Breast epithelium (tissue), 4 donors: ENCODE data around the gene PCDHB11. TPM values are rescaled to one million over a fixed set of nuclear protein-coding genes. Genes with fewer than 3 reads are reported as not detected.
"Not testable (repeated sequence)": the region's sequence is repeated elsewhere in the genome, so short reads cannot be mapped to it uniquely, and the experiment has no call there.

Source experiments
- DNase-seq, 2 donors: peaks; one replicate each; pipeline ENCODE4 v3.0.0-alpha.2; 2019; ENCODE audit warnings: low spot score in 2 of 2
- H3K27ac ChIP-seq, 2 donors: fragments of 200-600 bp; sonication (generic) in 1 of 2; one replicate each; pipeline ENCODE4 v1.5.1; 2016 to 2019; ENCODE audit warnings: mild to moderate bottlenecking in 1 of 2
- H3K27me3 ChIP-seq, 2 donors: fragments of 200-600 bp; sonication (generic) in 1 of 2; one replicate each; pipeline versions ENCODE4 v1.5.1 to v1.6.0; 2017 to 2019; ENCODE audit warnings: control low read depth in 1 of 2, mild to moderate bottlenecking in 1 of 2
- H3K36me3 ChIP-seq: fragments of 200-600 bp; one replicate; pipeline ENCODE4 v1.5.1; 2019
- H3K4me1 ChIP-seq, 2 donors: fragments of 200-600 bp; sonication (generic); one replicate each; pipeline ENCODE4 v1.5.1; 2016 to 2019; ENCODE audit warnings: control low read depth in 1 of 2
- H3K4me3 ChIP-seq, 3 donors: fragments of 200-600 bp; sonication (generic); 1 replicate in 2 of 3; 2 replicates in 1 of 3; pipeline ENCODE4 v1.5.1; 2016 to 2019; ENCODE audit warnings: mild to moderate bottlenecking in 3 of 3, moderate library complexity in 2 of 3
- H3K9me3 ChIP-seq, 2 donors: fragments of 200-600 bp; sonication (generic) in 1 of 2; one replicate each; pipeline ENCODE4 v1.5.1; 2016 to 2019; ENCODE audit warnings: control low read depth in 1 of 2
- POLR2A ChIP-seq: fragments of 450-650 bp; IDR thresholded peaks from one replicate; pipeline ENCODE4 v1.6.1; 2016; ENCODE audit warnings: antibody characterized with exemption, mild to moderate bottlenecking, moderate library complexity
- POLR2AphosphoS5 ChIP-seq, 3 donors: sonication (generic); formaldehyde crosslinking; IDR thresholded peaks; one replicate each; pipeline ENCODE4 v1.6.1; 2017; ENCODE audit warnings: antibody characterized with exemption in 3 of 3
- intact Hi-C: fragments of 100-400 bp; cut with DNase I; formaldehyde crosslinking; loops from one replicate; pipeline ENCODE4 v1.15.1; 2023; ENCODE audit warnings: low total_unique reads
- total RNA-seq, 3 donors: library from RNA; depleted of rRNA; stranded (reverse); fragments of >200 nt; gene quantifications; one replicate each; pipeline ENCODE4 v1.1.0, GENCODE V29; 2016
- TF ChIP-seq, protein P1 (sequence below), 3 donors: fragments of 450-650 bp; IDR thresholded peaks; one replicate each; pipeline ENCODE4 v1.5.1; 2016 to 2017; ENCODE audit warnings: antibody characterized with exemption in 3 of 3, mild to moderate bottlenecking in 3 of 3, moderate library complexity in 3 of 3

PCDHB11 gene
- 1 to 10 TPM; 2.3 to 4.6 (median 2.7) TPM for total RNA-seq

DNA sequence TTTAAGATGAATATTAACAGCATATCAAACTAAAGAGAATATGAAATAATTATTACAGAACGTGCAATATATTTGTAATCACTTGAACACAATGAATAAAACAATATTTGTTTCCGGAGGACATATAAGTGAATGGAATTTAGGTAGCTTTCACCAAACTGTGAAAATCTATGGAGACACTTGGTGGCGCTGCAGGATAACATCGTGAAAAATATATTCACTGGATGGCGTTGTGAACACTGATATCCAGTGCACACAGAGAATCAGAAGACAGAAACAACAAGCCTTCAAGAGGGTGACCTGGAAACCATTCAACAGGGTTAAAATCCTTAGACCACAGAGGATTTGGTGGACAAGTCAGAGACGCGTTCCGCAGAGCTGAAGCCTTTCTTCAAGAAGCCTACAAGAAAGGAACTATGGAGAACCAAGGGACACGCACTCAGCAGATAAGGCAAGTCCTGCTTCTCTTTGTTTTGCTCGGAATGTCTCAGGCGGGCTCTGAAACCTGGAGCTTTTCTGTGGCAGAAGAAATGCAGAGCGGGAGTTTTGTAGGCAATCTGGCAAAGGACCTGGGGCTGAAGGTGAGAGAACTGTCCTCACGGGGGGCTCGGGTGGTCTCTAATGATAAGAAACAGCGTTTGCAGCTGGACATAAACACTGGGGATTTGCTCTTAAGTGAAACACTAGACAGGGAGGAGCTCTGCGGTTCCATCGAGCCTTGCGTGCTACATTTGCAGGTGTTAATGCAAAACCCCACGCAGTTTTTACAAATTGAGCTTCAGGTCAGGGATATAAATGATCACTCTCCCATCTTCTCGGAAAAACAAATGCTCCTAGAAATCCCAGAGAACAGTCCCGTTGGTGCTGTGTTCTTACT, at the start of gene PCDHB11:
Gene PCDHB11 (plus strand): TSS at position 269 of the 877 bp plus-strand sequence. CDS start 148 bp downstream, at position 417.
- no peaks in the 10 kb centered on the region for H3K4me1 ChIP-seq
- DNase-seq = no peak
- H3K9me3 ChIP-seq = peaks cover 75 to 96% of the 10 kb centered on the region in 2 donors
- peak within 1 kb of the TSS in 2 of 3 donors; percentile 12 to 29 for H3K4me3 ChIP-seq
- H3K27me3 ChIP-seq = no peaks in the 10 kb centered on the region
- no peak within 1 kb of the TSS for H3K27ac ChIP-seq
- TF ChIP-seq POLR2AphosphoS5 (IDR thresholded peaks at IDR 0.05) = no peak
- TF ChIP-seq POLR2A = no peak
- TF ChIP-seq, protein P1, sequence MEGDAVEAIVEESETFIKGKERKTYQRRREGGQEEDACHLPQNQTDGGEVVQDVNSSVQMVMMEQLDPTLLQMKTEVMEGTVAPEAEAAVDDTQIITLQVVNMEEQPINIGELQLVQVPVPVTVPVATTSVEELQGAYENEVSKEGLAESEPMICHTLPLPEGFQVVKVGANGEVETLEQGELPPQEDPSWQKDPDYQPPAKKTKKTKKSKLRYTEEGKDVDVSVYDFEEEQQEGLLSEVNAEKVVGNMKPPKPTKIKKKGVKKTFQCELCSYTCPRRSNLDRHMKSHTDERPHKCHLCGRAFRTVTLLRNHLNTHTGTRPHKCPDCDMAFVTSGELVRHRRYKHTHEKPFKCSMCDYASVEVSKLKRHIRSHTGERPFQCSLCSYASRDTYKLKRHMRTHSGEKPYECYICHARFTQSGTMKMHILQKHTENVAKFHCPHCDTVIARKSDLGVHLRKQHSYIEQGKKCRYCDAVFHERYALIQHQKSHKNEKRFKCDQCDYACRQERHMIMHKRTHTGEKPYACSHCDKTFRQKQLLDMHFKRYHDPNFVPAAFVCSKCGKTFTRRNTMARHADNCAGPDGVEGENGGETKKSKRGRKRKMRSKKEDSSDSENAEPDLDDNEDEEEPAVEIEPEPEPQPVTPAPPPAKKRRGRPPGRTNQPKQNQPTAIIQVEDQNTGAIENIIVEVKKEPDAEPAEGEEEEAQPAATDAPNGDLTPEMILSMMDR (IDR thresholded peaks at IDR 0.05) = no peak
- H3K36me3 ChIP-seq = no peaks in the 10 kb centered on the region
- intact Hi-C loops = no loop called here

DNA sequence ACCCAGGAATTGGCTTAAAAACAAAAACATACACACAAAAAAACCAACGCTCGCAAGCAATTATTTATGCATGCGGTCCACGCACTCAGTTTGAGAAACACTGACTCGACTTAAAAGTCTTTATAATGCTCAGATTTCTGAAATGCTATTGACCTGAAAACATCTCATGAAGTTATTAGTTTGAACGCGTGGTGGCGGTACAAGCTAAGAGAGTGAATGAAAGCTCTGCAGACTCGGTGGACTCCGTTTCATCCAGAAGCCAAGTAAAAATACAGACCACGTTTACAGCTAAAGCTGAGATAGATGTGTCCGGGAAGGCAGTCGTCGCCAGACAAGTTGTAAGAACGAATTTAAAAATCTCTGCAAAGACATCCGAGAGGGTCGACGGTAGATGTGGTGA, 49.6 kb upstream of the PCDHB11 start, which contains the start of gene PCDHB6:
Gene PCDHB6 (plus strand): TSS at position 246 of the 400 bp plus-strand sequence. CDS start 201 bp downstream, outside the sequence.
- DNase-seq = no peak
- H3K36me3 ChIP-seq = no peaks in the 10 kb centered on the region
- H3K27me3 ChIP-seq = no peaks in the 10 kb centered on the region
- H3K27ac ChIP-seq = no peak within 1 kb of the TSS
- intact Hi-C loops = no loop called here
- peaks cover 43 to 100% of the 10 kb centered on the region in 2 donors for H3K9me3 ChIP-seq
- TF ChIP-seq POLR2AphosphoS5 (IDR thresholded peaks at IDR 0.05) (no peak), POLR2A (no peak)
- TF ChIP-seq, protein P1 (IDR thresholded peaks at IDR 0.05) = no peak
- H3K4me3 ChIP-seq = peak within 1 kb of the TSS in 2 of 3 donors; percentile 7 to 51
- H3K4me1 ChIP-seq = no peaks in the 10 kb centered on the region

DNA sequence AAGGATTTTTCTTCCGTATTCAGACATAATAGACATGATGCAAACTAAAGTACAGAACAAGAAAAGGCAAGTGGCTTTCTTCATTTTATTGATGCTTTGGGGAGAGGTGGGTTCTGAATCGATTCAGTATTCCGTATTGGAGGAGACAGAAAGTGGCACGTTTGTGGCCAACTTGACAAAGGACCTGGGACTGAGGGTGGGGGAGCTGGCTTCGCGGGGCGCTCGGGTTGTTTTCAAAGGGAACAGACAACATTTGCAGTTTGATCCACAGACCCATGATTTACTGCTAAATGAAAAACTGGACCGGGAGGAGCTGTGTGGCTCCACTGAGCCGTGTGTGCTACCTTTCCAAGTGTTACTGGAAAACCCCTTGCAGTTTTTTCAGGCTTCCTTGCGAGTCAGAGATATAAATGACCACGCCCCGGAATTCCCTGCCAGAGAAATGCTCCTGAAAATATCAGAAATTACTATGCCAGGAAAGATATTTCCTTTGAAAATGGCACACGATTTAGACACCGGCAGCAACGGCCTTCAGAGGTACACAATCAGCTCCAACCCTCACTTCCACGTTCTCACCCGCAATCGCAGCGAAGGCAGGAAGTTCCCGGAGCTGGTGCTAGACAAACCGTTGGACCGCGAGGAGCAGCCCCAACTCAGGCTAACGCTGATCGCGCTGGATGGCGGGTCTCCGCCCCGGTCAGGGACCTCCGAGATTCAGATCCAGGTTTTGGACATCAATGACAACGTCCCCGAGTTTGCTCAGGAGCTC, 49.0 kb upstream of the PCDHB11 start:
- no peaks in the 10 kb centered on the region for H3K36me3 ChIP-seq
- no peaks in the 10 kb centered on the region for H3K27me3 ChIP-seq
- peaks cover 49 to 99% of the 10 kb centered on the region in 2 donors for H3K9me3 ChIP-seq
- H3K27ac ChIP-seq = no peak overlapping the region
- intact Hi-C loops = no loop called here
- TF ChIP-seq POLR2A (no peak), POLR2AphosphoS5 (IDR thresholded peaks at IDR 0.05) (no peak)
- TF ChIP-seq, protein P1 (IDR thresholded peaks at IDR 0.05) = no peak
- H3K4me1 ChIP-seq = no peaks in the 10 kb centered on the region
- no peak for DNase-seq
- peak overlapping the region in 2 of 3 donors; percentile 7 to 51 for H3K4me3 ChIP-seq

DNA sequence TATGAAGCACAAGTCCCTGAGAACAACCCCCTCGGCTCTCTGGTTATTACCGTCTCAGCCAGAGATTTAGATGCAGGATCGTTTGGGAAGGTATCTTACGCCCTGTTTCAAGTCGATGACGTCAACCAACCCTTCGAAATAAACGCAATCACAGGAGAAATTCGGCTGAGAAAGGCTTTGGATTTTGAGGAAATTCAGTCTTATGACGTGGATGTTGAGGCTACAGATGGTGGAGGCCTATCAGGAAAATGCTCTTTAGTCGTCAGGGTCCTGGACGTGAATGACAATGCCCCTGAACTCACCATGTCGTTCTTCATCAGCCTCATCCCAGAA, 48.5 kb upstream of the PCDHB11 start:
- Histone ChIP-seq H3K9me3 (peaks cover 51 to 99% of the 10 kb centered on the region in 2 donors), H3K36me3 (no peaks in the 10 kb centered on the region), H3K27me3 (no peaks in the 10 kb centered on the region), H3K4me1 (no peaks in the 10 kb centered on the region), H3K4me3 (peak overlapping the region in 1 of 3 donors; percentile 51), H3K27ac (no peak overlapping the region)
- DNase-seq = no peak
- intact Hi-C loops = no loop called here
- TF ChIP-seq POLR2AphosphoS5 (IDR thresholded peaks at IDR 0.05) (no peak), POLR2A (no peak)
- TF ChIP-seq, protein P1 (IDR thresholded peaks at IDR 0.05) = no peak

DNA sequence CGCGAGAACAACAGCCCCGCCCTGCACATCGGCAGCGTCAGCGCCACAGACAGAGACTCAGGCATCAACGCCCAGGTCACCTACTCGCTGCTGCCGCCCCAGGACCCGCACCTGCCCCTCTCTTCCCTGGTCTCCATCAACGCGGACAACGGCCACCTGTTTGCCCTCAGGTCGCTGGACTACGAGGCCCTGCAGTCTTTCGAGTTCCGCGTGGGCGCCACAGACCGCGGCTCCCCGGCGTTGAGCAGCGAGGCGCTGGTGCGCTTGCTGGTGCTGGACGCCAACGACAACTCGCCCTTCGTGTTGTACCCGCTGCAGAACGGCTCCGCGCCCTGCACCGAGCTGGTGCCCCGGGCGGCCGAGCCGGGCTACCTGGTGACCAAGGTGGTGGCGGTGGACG, 47.8 kb upstream of the PCDHB11 start:
- H3K4me3 ChIP-seq, DNase-seq, H3K27me3 ChIP-seq, H3K4me1 ChIP-seq, H3K27ac ChIP-seq, H3K36me3 ChIP-seq, intact Hi-C loops: not testable (repeated sequence)
- peaks cover 58 to 99% of the 10 kb centered on the region in 2 donors for H3K9me3 ChIP-seq

DNA sequence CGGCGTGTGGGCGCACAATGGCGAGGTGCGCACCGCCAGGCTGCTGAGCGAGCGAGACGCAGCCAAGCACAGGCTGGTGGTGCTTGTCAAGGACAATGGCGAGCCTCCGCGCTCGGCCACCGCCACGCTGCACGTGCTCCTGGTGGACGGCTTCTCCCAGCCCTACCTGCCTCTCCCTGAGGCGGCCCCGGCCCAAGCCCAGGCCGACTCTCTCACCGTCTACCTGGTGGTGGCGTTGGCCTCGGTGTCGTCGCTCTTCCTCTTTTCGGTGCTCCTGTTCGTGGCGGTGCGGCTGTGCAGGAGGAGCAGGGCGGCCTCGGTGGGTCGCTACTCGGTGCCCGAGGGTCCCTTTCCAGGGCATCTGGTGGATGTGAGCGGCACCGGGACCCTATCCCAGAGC, 47.3 kb upstream of the PCDHB11 start:
- intact Hi-C loops = not testable (repeated sequence)

More for the DNA sequence above, 47.3 kb upstream of the PCDHB11 start:
- not testable (repeated sequence) for DNase-seq, H3K4me1 ChIP-seq, H3K27me3 ChIP-seq, H3K4me3 ChIP-seq, H3K36me3 ChIP-seq, H3K27ac ChIP-seq
- peaks cover 63 to 99% of the 10 kb centered on the region in 2 donors for H3K9me3 ChIP-seq
